GM23248 (cell line): ENCODE data around the gene FRAS1.
"Not testable (repeated sequence)": the region's sequence is repeated elsewhere in the genome, so short reads cannot be mapped to it uniquely, and the experiment has no call there.

Experiments used
- EZH2 ChIP-seq: fragments of 200-600 bp; sonication (generic); IDR thresholded peaks from 2 replicates; pipeline ENCODE4 v1.6.1; 2018; ENCODE audit warnings: antibody characterized with exemption, mild to moderate bottlenecking; ENCODE audit not compliant: insufficient read depth, poor library complexity, severe bottlenecking
- EZH2phosphoT487 ChIP-seq: fragments of 200-600 bp; sonication (generic); IDR thresholded peaks from 2 replicates; pipeline ENCODE4 v1.6.1; 2018; ENCODE audit warnings: antibody characterized with exemption, moderate library complexity, mild to moderate bottlenecking, low read depth; ENCODE audit not compliant: insufficient read depth

- TF ChIP-seq EZH2phosphoT487, EZH2: not testable (repeated sequence)
These were observed 124.6 kb downstream of the FRAS1 start for GRCh38 chr4:78181681-78182234.
